Caco-2 (cell line): ENCODE results near the gene NSMF. TPM values are rescaled to one million over a fixed set of nuclear protein-coding genes. Genes with fewer than 3 reads are reported as not detected.

ENCODE experiments used
- BruUV-seq: library from RNA; stranded (reverse); fragments of 400-500 nt; replicated peaks from 2 replicates; lab custom pipeline; 2021; lab: Mats Ljungman, UMichigan
- CTCF ChIA-PET: fragments of 300-600 bp; sonication (Branson Sonifier 250); formaldehyde crosslinking; loops from one replicate; lab custom pipeline; 2022; ENCODE audit warnings: antibody characterized with exemption; lab: Charles Lee
- POLR2A ChIA-PET: fragments of 300-600 bp; sonication (Branson Sonifier 250); formaldehyde crosslinking; loops from one replicate; lab custom pipeline; 2022; ENCODE audit warnings: antibody characterized with exemption; lab: Charles Lee
- DNase-seq, 2 experiments: peaks; one replicate each; pipeline versions ENCODE4 v3.0.0 to v3.0.0-alpha.2; 2020 to 2022
- H3K27me3 ChIP-seq: replicated peaks from 2 replicates; pipeline ENCODE4 v1.6.0; 2011; ENCODE audit warnings: low read length; ENCODE audit not compliant: control insufficient read depth, insufficient read depth
- H3K36me3 ChIP-seq: 2 replicates; pipeline ENCODE4 v1.5.1; 2011; ENCODE audit warnings: low read length; ENCODE audit not compliant: control insufficient read depth, insufficient read depth
- H3K4me1 ChIP-seq: fragments of 250-450 bp; sonication (Bioruptor Pico); 2 replicates; pipeline ENCODE4 v1.5.1; 2020; ENCODE audit warnings: mild to moderate bottlenecking
- H3K4me3 ChIP-seq: 2 replicates; pipeline ENCODE4 v1.5.1; 2011; ENCODE audit warnings: low read depth, mild to moderate bottlenecking, control low read depth, low read length
- H3K9me3 ChIP-seq: fragments of 250-450 bp; sonication (Bioruptor Pico); 2 replicates; pipeline ENCODE4 v1.5.1; 2020; ENCODE audit warnings: mild to moderate bottlenecking, moderate library complexity
- H3K27ac Mint-ChIP-seq: one replicate; pipeline ENCODE4 v1.8.0; 2022; ENCODE audit warnings: mixed read lengths; ENCODE audit not compliant: unreplicated experiment
- H3K27me3 Mint-ChIP-seq: one replicate; pipeline ENCODE4 v1.8.0; 2022; ENCODE audit warnings: mixed read lengths; ENCODE audit not compliant: insufficient read depth, unreplicated experiment
- H3K36me3 Mint-ChIP-seq: one replicate; pipeline ENCODE4 v1.8.0; 2022; ENCODE audit warnings: mild to moderate bottlenecking, mixed read lengths; ENCODE audit not compliant: insufficient read depth, unreplicated experiment
- H3K4me1 Mint-ChIP-seq: one replicate; pipeline ENCODE4 v1.8.0; 2022; ENCODE audit warnings: low read depth, mixed read lengths; ENCODE audit not compliant: unreplicated experiment
- H3K4me3 Mint-ChIP-seq: one replicate; pipeline ENCODE4 v1.8.0; 2022; ENCODE audit warnings: mild to moderate bottlenecking, moderate library complexity, mixed read lengths; ENCODE audit not compliant: unreplicated experiment
- H3K9me3 Mint-ChIP-seq: one replicate; pipeline ENCODE4 v1.8.0; 2022; ENCODE audit warnings: mixed read lengths; ENCODE audit not compliant: unreplicated experiment
- intact Hi-C: fragments of 100-400 bp; cut with micrococcal nuclease; formaldehyde crosslinking; loops from one replicate; pipeline ENCODE4 v1.10.0; 2022; ENCODE audit not compliant: unreplicated experiment
- total RNA-seq: library from RNA; stranded (reverse); gene quantifications from 2 replicates; pipeline ENCODE4 v1.2.3, GENCODE V29; 2022
- TF ChIP-seq, protein P1 (sequence below), 2 experiments: fragments of 200-600 bp in 1 of 2; IDR thresholded peaks; 1 replicate in 1 of 2; 2 replicates in 1 of 2; pipeline versions ENCODE4 v1.5.1 to v1.8.0; 2011 to 2022; ENCODE audit warnings: antibody characterized with exemption in 1 of 2, control low read depth in 1 of 2, inconsistent platforms in 1 of 2, low read depth in 1 of 2, low read length in 1 of 2, mild to moderate bottlenecking in 1 of 2, moderate library complexity in 1 of 2; ENCODE audit not compliant: insufficient read depth in 1 of 2, severe bottlenecking in 1 of 2, unreplicated experiment in 1 of 2

NSMF gene
- total RNA-seq, 1 experiment from 2014 or later: 67.6 TPM

DNA sequence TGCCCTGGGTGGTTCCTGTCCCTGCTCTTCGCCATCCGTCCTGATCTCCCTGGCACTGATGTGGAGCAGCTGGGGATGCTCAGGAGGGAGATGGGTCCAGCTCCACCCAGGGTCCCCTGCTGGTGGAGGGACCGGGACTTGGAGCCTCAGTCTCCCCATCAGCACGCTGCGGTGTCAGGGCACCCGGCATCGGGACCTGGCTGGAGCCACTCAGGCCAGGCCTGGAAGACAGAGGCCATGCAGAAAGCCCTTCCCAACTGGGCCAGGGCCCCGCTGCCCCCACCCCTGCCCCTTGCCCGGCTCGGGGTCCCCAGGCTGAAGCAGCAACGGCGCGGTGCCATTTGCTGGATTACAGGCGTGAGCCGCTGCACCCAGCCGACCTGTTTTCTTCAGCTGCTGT, 40.3 kb upstream of the NSMF start:
- H3K27me3 ChIP-seq: no peaks in the 10 kb centered on the region
- Mint-ChIP-seq H3K9me3 (peaks cover 22% of the 10 kb centered on the region), H3K36me3 (peaks cover 40% of the 10 kb centered on the region), H3K4me3 (no peak overlapping the region), H3K4me1 (peaks cover 13% of the 10 kb centered on the region), H3K27ac (no peak overlapping the region), H3K27me3 (peaks cover 11% of the 10 kb centered on the region)
- intact Hi-C loops: no loop called here
- H3K36me3 ChIP-seq: no peaks in the 10 kb centered on the region
- ChIA-PET CTCF (no interaction called here), POLR2A (no interaction called here)
- no TSS peak for BruUV-seq
- TF ChIP-seq, protein P1, sequence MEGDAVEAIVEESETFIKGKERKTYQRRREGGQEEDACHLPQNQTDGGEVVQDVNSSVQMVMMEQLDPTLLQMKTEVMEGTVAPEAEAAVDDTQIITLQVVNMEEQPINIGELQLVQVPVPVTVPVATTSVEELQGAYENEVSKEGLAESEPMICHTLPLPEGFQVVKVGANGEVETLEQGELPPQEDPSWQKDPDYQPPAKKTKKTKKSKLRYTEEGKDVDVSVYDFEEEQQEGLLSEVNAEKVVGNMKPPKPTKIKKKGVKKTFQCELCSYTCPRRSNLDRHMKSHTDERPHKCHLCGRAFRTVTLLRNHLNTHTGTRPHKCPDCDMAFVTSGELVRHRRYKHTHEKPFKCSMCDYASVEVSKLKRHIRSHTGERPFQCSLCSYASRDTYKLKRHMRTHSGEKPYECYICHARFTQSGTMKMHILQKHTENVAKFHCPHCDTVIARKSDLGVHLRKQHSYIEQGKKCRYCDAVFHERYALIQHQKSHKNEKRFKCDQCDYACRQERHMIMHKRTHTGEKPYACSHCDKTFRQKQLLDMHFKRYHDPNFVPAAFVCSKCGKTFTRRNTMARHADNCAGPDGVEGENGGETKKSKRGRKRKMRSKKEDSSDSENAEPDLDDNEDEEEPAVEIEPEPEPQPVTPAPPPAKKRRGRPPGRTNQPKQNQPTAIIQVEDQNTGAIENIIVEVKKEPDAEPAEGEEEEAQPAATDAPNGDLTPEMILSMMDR (IDR thresholded peaks at IDR 0.05; ENCODE audit: insufficient read depth in 1 of 2, low read depth in 1 of 2, low read length in 1 of 2, severe bottlenecking in 1 of 2, unreplicated experiment in 1 of 2): no peak
- H3K4me1 ChIP-seq: no peaks in the 10 kb centered on the region
- H3K4me3 ChIP-seq: no peak overlapping the region
- DNase-seq: no peak
- H3K9me3 ChIP-seq: 0 out of 2 replicates have a peak, but pooled peaks cover 3% of the 10 kb centered on the region

DNA sequence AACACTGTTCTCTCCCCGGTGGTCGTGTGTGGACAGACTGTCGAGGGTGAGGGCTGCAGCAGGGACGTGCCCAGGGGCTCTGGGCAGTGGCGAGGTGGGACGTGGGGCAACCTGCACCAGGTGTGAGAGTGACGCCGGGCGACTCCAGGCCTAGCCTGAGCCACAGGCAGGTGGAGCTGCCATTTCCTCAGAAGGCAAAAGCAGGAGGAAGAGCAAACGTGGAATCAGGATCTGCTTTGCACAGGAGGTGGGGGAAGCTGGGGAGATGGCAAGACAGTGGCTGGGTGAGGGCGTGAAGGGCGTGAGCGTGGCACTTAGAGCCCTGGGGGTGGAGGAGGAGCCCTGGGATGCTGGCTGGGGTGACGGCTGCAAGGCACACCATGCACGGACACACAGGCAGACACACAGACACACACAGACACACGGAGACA, 39.6 kb upstream of the NSMF start:
- intact Hi-C loops: no loop called here
- Mint-ChIP-seq H3K27ac (no peak overlapping the region), H3K36me3 (peaks cover 40% of the 10 kb centered on the region), H3K9me3 (peaks cover 15% of the 10 kb centered on the region), H3K4me3 (no peak overlapping the region), H3K4me1 (peaks cover 13% of the 10 kb centered on the region), H3K27me3 (peaks cover 11% of the 10 kb centered on the region)
- Histone ChIP-seq H3K27me3 (no peaks in the 10 kb centered on the region), H3K4me3 (no peak overlapping the region), H3K36me3 (no peaks in the 10 kb centered on the region), H3K9me3 (0 out of 2 replicates have a peak, but pooled peaks cover 3% of the 10 kb centered on the region), H3K4me1 (no peaks in the 10 kb centered on the region)
- TF ChIP-seq, protein P1 (IDR thresholded peaks at IDR 0.05; ENCODE audit: insufficient read depth in 1 of 2, low read depth in 1 of 2, low read length in 1 of 2, severe bottlenecking in 1 of 2, unreplicated experiment in 1 of 2): no peak
- DNase-seq: no peak
- ChIA-PET POLR2A (no interaction called here), CTCF (no interaction called here)
- no TSS peak for BruUV-seq

DNA sequence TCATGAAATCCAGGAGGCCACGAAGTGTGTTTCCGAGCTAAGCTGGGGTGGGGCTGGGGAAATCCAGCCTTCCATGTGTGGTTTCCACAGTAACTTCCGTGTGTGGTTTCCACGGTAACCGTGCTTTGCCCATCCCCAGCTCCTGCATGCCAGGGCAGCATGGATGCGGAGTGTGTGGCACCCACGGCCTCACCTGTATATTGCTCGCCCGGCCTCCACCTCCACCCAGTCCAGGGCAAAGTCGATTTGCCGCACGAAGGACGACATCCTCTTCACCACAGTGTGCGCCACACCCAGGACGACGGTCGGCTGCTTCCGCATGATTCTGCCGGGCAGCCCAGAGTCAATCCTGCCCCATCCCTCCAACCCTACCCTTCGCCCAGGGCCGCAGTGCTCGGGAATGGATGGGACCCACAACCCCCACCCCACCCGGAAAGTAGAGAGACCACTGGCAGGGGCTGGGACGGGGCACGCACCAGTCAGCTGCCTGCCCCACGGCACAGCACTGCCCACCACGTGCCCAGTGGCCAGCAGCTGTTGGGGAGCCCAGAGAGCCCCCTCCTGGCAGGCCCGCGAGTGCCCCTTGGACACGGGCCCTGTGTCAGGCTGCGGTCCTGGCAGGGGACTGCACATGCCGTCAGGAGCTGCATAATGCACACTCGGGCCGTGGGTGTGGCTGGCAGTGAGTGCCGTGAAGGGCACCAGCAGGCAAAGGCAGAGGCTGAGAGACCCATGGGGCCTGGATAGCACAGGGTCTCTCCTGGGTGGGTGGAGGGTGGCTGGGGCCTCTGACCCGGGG, 39.0 kb upstream of the NSMF start:
- intact Hi-C loops: no loop called here
- CTCF ChIA-PET: no interaction called here
- Mint-ChIP-seq H3K4me3 (no peak overlapping the region), H3K27me3 (peaks cover 10% of the 10 kb centered on the region), H3K9me3 (peaks cover 9% of the 10 kb centered on the region), H3K27ac (no peak overlapping the region), H3K4me1 (peaks cover 13% of the 10 kb centered on the region), H3K36me3 (peaks cover 39% of the 10 kb centered on the region)
- POLR2A ChIA-PET: no interaction called here
- no TSS peak for BruUV-seq
- Histone ChIP-seq H3K27me3 (no peaks in the 10 kb centered on the region), H3K4me1 (no peaks in the 10 kb centered on the region), H3K4me3 (no peak overlapping the region), H3K36me3 (no peaks in the 10 kb centered on the region), H3K9me3 (peaks cover 7% of the 10 kb centered on the region)
- TF ChIP-seq, protein P1 (IDR thresholded peaks at IDR 0.05; ENCODE audit: insufficient read depth in 1 of 2, low read depth in 1 of 2, low read length in 1 of 2, severe bottlenecking in 1 of 2, unreplicated experiment in 1 of 2): no peak
- no peak for DNase-seq
